Mammary epithelial cell (primary cell): ENCODE measurements around the gene GMNC.

Experiments used
- CTCF ChIP-seq, 2 donors: IDR thresholded peaks in 1 of 2; conservative IDR thresholded peaks in 1 of 2; 2 replicates each; pipeline ENCODE4 v1.5.1; 2011 to 2012; ENCODE audit warnings: inconsistent platforms in 2 of 2, low read length in 2 of 2, mild to moderate bottlenecking in 2 of 2, control low read depth in 1 of 2, low read depth in 1 of 2; ENCODE audit not compliant: insufficient read depth in 1 of 2; ENCODE audit errors: extremely low read depth in 1 of 2
- EZH2 ChIP-seq: IDR thresholded peaks from 2 replicates; pipeline ENCODE4 v1.6.1; 2012; ENCODE audit warnings: low read length, inconsistent platforms, borderline replicate concordance

GRCh38 chr3:190811775-190812480 is 50.6 kb downstream of the GMNC start:
- TF ChIP-seq EZH2 (no peak), CTCF (conservative IDR thresholded peaks at IDR 0.05 in 1 of 2, IDR thresholded peaks at IDR 0.05 in 1 of 2; ENCODE audit: extremely low read depth in 1 of 2, insufficient read depth in 1 of 2, low read depth in 1 of 2, low read length in 2 of 2) (peak; percentile 74 to 75)
